Activated gamma-delta T cell (primary cell): ENCODE results near the gene TLL1.

Source experiments
- DNase-seq: peaks from one replicate; lab custom pipeline; 2025; lab: John Stamatoyannopoulos, UW

TLL1 gene

DNA sequence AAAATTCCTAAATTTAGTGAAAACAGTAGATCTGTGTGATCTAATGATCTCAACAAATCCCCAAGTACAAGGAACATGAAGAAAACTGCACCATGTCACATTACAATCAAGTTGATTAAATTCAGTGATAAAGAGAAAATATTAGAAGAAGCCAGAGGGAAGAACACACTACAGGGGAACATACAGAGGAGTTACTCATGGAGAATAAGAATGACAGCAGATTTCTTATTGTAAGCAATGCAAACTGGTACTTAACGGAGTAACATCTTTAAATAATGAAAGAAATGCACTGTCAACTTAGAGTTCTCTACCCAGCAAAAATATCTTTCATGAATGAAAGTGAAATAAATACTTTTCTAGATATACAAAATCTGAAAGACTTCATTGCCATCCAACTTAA is 21.1 kb downstream of the TLL1 start:
- no peak for DNase-seq

DNA sequence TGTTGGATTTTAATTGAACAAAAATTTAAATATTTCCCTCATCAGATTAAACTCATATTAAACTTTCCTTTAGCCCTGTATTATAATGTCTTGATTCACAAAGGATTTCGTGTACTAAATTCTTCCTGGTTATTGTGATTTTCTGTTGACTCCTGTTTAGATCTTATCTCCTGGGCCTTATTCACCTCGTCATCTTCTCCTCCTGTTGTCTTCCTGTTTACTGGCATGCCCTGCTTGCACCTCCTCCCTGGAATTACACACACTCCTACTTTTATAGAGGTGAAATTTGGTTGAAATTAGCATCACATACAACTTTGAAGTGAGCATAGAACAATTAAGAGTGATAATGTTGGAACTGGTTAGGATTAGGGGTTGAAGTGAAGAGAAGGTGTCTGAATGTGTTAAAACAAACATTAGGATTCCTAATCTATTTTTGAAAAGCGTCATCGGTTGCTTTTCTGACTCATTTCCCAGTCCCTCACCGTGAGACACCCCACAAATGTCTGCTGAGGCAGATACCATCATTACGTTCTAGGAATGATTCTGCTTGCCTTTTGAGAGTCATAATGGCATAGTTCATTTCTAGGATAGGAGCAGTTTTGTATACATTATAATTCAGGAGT is 32.5 kb downstream of the TLL1 start:
- DNase-seq = no peak

DNA sequence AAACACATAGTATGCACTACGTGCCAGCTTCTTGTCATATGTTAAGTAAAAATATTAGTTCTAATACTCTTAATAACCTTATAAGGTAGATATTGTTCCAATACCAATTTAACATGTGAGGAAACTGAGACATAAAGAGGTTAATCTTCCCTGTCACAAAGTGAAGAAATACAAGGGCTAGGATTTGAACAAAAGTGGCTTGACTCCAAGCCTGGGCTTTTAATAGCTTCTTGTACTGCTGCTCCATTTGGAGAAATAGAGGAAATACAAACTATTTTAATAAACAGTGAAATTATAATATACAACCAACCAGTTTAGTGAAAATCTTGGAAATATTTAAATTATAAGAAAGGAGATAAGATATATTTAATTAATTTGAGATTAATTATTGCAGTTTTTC is 33.2 kb downstream of the TLL1 start:
- no peak for DNase-seq

DNA sequence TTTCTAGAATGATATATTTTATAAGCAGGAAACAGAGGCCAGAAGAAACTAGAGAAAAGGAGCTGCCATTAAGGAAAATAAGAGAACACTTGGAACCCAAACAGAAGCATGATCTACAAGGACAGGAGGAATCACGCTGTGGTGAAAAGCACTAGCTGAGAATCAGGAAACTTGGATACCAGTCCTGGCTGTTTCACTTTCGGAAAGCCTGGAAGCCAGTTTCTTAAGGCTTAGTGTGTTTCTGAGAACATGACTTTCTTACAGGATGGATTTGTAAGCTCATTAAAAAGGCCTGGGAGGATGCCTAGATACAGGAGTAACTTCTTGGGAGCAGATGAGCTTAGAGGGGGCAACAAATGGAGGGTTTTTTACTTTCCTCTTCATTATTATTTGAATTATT is 36.9 kb downstream of the TLL1 start:
- DNase-seq = no peak

DNA sequence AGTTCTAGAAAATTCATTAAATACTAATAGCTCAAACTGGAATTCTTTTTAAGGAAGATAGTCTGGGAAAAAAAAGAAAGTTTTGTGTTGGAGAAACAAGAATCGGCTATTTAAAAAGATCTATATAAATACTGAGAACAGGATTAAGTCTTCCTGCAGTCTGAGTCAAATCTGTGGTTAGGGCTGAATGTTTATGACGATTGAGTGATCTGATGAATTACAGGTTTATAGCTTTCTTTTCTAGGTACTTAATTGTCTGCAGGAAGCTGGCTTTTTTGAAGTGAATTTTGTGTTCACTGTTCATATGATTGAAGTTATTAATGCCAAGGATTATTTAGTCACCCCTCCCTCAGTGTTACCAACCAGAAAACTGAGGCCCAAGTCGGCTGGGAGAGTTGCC is 42.2 kb downstream of the TLL1 start:
- DNase-seq = no peak

DNA sequence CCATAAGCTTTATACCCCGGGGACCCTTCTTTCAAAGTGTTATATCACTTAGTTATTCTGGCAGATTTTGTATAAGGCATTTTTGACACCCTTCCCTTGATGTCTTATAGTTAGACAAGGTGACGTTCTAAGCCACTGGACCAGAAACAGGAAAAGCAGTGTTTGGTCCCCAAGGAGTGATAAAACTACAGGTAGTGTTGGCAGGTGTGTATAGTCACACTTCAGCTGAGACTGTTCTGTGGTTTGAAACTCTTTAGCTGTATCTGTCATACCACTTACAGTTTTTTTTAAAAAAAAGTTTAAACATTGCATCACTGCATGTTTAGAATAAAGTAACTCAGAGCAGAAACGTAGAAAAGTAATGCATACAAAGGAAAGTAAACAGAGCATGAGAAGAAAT is 48.5 kb downstream of the TLL1 start:
- no peak for DNase-seq

DNA sequence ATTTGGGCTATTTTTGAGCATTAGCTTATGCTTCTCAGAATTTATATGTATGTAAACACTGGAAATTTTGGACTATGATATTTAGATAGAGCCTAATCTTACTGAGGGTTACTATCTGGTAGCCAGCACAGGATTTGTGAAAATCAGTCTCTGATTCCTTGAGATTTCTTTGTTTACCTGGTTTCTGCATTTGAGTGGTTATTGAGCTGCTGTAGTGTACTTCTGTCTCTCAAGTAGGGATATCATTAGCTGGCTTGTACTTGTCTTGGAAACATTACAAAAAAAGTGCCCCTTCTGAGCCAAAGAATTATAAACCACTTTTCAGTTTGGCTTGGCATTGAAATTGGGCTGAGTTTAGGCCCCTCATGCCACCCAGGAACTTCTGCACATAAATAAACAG is 49.7 kb downstream of the TLL1 start:
- no peak for DNase-seq

DNA sequence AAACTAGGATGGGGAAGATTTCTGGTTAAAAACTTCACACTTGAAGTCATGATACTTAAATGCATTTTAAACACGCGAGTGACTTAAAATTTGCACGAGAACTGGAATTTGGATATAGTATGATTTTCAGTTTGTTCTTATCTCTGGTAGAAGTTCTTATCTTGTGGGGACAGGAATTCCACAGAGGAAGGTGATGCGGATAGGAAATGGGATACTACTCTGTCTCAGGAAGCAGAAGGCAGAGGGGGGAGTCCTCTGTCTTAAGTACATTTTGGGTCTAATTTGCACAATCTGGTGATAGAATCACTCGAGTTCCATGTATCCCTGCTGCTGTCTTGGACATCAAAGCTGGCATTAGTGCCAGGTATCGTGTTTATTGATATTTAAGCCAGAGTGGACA is 53.3 kb downstream of the TLL1 start:
- DNase-seq = no peak

DNA sequence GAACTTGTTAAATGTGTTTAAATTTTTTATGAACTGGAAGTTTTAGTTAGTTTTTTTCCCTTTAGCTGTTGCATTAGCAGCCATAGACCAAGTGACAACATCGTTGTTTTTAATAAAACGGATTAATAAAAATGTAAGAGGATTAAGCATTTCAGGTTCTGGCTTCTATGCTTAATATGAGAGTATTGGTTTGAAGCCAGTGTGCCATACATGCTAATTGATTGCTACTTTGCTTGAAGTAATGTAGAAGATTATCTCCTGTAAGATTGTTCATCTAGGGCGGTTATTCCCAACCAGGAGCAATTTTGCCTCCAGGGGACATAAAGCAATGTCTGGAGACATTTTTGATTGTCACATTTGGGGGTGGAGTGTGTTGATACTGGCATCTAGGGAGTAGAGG is 54.3 kb downstream of the TLL1 start:
- DNase-seq = no peak

DNA sequence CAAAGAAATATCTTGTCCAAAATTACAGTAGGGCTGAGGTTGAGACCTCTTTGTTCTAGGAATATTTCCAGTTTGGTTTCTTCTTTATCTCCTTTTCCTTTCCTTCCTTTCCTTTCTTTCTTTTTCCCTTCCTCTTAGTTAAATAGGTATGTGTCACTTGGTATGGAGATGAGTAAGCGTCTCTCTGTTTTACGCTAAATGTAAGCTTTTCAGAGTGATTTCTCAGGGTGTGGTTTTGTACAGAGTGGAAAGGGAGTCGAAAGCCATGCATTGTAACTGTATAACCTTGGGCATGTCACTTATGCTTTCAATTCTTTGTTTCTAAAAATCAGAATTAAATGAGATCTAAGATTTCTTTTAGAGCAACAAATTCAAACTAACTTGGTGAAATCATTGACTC is 54.8 kb downstream of the TLL1 start:
- DNase-seq = no peak

DNA sequence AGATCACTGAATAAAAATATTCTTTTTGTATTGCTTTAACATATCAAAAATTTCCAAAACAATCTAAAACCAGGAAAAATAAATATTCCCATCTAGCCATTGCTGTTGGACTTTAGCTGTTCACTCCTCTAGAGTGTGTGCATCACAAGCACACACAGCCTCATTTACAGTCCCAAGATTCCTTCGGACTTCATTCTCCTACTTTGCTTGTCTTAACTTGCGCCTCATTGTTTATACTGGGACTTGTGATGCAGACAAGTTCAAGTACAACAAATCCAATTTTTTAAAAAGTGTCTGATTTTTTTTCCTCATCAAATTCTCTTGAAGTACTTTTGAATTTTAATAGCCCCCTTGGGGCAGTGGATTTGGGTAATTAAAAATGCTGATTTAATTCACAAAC is 55.6 kb downstream of the TLL1 start:
- DNase-seq = no peak

DNA sequence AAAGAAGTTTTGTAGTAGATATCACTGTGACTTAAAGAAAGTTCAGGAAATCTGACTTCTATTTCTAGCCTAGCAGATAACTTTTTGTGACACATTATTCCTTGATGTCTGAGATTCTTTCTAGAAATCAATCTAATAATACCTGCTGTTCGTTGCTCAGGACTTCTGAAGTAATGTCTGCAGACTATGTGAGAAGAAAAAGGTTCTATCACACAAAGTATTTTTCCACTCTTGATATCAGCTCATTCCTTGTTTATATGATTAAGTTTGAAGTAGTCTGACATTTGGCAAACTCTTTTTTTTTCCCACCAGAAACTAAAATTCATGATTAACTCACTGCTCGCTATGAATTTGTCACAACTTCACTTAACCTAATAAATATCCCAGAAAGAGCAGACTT is 56.6 kb downstream of the TLL1 start:
- DNase-seq = no peak

DNA sequence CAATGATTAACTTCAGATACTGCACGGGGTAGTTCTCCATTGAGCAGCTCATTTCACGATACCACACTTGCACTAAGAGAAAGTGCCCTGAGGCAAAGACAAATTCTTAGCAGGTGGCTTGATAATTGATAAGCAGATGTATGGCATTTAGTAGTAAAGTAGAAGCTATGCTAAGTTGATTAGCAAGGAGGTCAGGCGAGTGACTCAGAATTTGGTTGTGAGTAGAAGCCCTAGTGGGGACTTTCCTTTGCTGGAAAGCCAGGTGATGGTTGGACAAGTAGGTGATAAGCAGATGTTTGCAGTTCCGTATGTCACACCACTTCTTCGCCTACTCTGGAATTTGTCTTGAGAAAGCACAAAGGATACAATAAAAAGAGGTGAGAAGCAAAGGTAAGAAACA is 58.7 kb downstream of the TLL1 start:
- no peak for DNase-seq

DNA sequence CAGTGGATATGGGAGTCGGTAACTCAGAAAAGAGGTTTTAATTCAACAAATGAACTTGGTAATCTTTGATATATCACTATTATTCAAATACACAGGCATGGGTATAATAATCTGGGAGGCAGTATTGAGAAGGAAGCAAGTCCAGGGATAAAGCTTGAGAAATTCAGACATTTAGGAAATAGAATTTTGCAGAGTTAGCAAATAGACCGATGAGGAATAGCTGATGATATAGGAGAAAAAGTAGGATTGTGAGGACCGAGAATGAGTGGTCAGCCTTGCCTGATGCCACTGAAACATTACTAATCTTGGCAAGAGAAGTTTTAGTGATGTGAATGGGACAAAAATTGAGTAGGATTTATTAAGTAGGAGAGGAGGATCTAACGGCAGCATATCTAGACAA is 71.9 kb downstream of the TLL1 start:
- no peak for DNase-seq

DNA sequence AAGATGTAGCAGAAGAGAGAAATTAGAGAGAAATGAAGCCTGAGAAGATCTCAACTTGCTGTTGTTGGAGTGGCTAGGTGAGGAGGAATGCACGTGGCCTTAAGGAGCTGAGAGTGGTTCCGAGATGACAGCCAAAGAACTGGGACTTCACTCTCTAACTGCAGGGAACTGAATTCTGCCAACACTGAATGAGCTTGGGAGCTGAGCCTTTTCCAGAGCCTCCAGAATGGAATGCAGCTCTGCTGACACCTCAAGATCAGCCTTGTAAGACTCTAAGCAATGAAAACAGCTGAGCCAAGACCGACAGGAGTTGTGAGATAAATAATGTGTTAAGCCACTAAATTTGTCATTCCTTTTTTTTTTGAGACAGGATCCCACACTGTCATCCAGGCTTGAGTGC is 73.0 kb downstream of the TLL1 start:
- DNase-seq = no peak

DNA sequence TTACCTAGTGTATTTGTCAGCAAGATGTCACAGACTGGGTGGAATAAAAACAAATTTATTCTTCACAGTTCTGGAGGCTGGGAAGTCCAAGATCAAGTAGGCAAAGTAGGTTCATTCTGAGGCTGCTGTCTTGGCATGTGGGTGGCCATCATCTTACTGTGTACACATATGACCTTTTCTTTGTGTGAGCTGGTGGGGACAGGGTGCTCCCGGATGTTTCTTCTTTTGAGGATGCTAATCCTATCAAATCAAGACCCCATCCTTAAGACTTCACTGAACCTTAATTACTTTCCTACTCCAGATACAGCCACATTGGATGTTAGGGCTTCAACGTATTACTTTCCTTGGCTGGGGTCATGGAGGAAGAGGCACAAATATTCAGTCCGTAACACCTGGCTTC is 74.0 kb downstream of the TLL1 start:
- no peak for DNase-seq

DNA sequence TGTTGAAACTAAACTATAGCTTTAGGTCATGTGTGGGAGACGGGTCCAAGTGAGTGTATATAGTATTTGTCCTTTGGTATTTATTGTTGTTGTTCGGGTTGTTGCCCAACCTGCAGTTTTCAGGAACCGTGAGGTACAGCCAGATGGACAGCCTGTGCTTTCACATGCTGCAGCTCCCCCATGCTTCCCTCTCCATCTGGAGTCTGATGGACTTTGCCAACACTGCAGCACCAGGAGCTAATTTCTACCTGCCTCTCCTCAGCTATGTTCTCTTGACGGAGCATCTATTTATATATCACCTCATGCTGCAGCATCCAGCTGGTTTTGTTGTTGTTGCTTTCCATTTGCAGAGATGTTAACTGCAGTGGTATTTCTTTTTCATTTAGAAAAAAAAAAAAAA is 80.1 kb downstream of the TLL1 start:
- no peak for DNase-seq

DNA sequence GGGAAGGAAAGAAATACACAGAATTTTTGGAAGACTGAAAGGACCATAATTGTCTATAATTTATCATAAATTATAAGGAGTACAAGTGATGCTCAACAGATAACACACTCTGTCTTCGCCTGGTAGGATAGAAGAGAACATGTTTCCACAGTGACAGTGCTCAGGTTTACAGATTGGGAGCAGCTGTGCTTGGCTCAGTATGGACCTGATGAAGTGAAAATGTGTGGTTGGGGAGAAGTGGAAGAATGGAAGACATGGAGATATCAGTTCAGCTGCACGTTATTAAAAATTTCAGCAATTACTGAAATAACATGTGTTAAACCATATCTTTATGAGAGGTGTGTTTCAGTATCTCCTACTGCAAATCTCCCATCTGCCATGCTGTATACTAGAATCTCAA is 90.6 kb downstream of the TLL1 start:
- DNase-seq = no peak

DNA sequence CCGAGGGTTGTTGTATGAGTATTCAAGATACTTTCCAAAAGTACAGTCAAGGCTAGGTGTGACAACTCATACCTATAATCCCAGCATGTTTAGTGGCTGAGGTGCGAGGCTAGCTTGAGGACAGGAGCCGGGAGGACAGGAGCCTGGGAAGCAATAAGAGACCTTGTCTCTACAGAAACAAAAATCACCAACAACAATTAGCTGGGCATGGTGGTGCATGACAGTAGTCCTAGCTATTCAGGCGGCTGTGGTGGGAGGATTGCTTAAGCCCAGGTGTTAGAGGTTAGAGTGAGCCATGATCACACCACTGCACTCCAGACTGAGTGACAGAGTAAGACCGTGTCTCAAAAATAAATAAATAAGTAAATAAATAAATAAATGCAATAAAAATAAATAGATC is 91.6 kb downstream of the TLL1 start:
- no peak for DNase-seq

DNA sequence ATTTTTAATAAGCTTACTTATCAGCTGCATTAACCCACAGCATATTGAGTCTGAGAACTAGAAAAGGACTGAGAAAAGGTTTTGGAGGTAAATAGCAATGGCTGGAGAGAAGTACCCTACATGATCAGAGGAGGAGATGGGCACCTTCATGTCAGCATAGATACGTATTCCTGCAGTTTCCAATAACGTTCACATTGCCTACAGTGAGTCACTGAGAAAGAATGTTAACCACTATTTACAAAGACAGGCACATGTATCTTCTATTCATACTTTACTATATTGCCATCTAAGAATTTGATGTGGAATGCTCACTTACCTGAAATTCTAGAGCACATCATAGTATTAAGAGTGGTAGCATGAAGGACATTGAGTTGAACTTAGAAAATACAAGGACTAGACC is 92.5 kb downstream of the TLL1 start:
- DNase-seq = no peak

DNA sequence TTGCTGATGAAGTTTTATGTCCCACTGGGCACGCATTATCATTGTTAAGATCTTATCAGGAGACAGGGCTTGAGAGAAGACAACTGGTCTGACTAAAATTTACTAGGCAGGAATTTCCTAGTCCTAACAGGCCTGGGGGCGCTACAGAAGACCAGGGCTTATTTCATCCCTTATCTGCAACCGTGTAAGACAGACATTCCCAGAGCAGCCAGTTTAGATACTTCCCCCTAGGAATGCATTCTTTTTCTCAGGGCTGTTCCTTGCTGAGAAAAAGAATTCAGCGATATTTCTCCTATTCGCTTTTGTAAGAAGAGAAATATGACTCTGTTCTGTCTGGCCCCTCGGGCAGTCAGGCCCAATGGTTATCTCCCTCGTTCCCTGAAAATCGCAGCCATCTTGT is 93.8 kb downstream of the TLL1 start:
- no peak for DNase-seq

DNA sequence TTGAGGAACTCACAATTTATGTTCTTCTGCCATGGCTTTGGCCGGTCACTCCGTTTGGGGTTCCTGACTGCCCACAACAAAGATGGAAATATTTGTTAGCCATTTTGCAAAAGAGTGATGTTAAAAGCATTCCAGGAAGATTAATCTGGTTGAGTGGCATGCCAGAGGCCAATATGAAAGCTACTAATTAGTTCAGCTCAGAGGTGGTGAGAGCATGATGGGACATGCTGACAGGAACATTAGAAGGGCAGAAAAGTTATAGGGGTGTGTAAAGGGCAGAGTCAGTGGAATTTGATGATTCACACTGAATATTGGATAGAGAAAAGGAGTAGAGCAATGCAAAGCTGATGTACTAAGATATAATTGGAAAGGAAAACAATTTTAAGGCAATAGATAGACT is 94.4 kb downstream of the TLL1 start:
- no peak for DNase-seq

DNA sequence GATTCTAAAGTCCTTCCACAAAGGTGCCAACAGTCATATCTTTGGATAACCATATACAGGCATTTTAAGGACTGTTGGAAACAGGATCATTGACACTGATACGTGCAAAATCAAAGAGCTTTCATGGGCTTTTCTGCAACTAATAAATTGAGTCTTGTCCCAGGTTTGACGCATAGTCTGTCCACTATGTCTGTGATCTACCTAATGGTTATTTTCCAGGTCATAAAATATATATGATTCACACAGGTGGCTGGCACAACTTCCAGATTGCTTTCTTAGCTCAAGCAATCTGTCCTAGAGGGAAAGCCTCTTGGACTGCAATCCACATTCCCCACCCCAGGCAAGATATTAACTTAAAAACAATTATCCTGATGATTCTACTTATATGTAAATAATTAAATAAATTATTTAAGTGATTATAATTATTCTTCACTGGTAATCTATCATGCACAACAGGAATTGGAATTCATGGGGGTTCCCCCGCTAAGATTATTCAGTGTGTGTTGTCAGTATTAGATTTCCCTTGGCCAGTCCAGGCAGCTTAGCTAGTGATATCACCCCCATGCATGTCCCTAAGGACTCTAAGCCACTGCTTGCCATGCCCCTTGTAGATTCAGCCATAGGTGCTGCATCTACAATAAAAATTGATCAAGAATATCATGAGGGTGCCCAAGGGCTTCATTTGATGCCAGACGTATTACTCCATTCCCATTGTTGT is 97.8 kb downstream of the TLL1 start:
- no peak for DNase-seq

DNA sequence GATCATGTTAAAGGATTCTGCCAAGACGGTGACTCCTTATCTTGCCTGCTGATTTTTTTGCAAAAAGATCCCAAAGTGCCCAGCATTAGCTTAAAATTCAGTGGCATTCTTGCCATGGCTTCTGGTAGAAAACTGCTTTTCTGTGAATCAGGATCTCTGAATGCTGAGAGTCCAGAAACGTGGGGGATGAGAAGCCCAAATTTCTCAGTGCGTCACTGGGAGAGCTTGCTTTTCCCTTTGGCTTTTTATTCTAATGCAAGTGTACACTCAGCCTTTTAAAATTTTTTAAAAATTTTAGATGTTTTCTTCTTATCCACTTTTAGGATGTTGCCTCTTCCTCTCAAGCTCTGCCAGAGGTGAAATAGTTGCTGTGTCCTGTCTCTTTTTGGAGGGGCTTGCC is 98.4 kb downstream of the TLL1 start:
- DNase-seq = no peak
